ENCODE measurements around the gene SLC39A10. TPM values are rescaled to one million over a fixed set of nuclear protein-coding genes. Genes with fewer than 3 reads are reported as not detected.
"Not testable (repeated sequence)": the region's sequence is repeated elsewhere in the genome, so short reads cannot be mapped to it uniquely, and the experiment has no call there.

SLC39A10 gene
- total RNA-seq, 1 experiment from 2014 or later, result 112 TPM

- Histone ChIP-seq H3K4me2 (ENCODE audit: low read depth, low read length, poor library complexity, severe bottlenecking) (no peak overlapping the region), H3K4me3 (ENCODE audit: low read length) (no peak overlapping the region), H3K27ac (ENCODE audit: low read length) (no peak overlapping the region), H3K9ac (ENCODE audit: low read length) (no peak overlapping the region), H3K27me3 (ENCODE audit: low read length) (no peaks in the 10 kb centered on the region), H3K4me1 (ENCODE audit: low read length) (peaks cover 24% of the 10 kb centered on the region), H3K9me2 (replicated peaks; ENCODE audit: insufficient read depth, low read length) (no peaks in the 10 kb centered on the region), H3K9me3 (ENCODE audit: low read length) (no peaks in the 10 kb centered on the region), H3K79me2 (ENCODE audit: low read length) (no peaks in the 10 kb centered on the region), H3K36me3 (ENCODE audit: insufficient read depth, low read length) (no peaks in the 10 kb centered on the region), H4K20me1 (ENCODE audit: insufficient read depth, low read depth, low read length) (no peaks in the 10 kb centered on the region), H2AFZ (ENCODE audit: low read length) (no peak overlapping the region)
- DNase-seq, result no peak
These were observed 17.7 kb upstream of the SLC39A10 start for GRCh38 chr2:195639238-195639858.

- no peak for DNase-seq
- H3K9ac ChIP-seq (ENCODE audit: low read length), result no peak overlapping the region
- no peak overlapping the region for H3K4me3 ChIP-seq (ENCODE audit: low read length)
- no peak overlapping the region for H3K27ac ChIP-seq (ENCODE audit: low read length)
- H3K4me1 ChIP-seq (ENCODE audit: low read length), result peaks cover 24% of the 10 kb centered on the region
- H3K79me2 ChIP-seq (ENCODE audit: low read length), result no peaks in the 10 kb centered on the region
- no peaks in the 10 kb centered on the region for H4K20me1 ChIP-seq (ENCODE audit: insufficient read depth, low read depth, low read length)
- H3K36me3 ChIP-seq (ENCODE audit: insufficient read depth, low read length), result no peaks in the 10 kb centered on the region
- H3K27me3 ChIP-seq (ENCODE audit: low read length), result no peaks in the 10 kb centered on the region
- no peak overlapping the region for H3K4me2 ChIP-seq (ENCODE audit: low read depth, low read length, poor library complexity, severe bottlenecking)
- H3K9me2 ChIP-seq (replicated peaks; ENCODE audit: insufficient read depth, low read length), result no peaks in the 10 kb centered on the region
- no peak overlapping the region for H2AFZ ChIP-seq (ENCODE audit: low read length)
- no peaks in the 10 kb centered on the region for H3K9me3 ChIP-seq (ENCODE audit: low read length)
These were observed 17.1 kb upstream of the SLC39A10 start for GRCh38 chr2:195639959-195640358.

DNA sequence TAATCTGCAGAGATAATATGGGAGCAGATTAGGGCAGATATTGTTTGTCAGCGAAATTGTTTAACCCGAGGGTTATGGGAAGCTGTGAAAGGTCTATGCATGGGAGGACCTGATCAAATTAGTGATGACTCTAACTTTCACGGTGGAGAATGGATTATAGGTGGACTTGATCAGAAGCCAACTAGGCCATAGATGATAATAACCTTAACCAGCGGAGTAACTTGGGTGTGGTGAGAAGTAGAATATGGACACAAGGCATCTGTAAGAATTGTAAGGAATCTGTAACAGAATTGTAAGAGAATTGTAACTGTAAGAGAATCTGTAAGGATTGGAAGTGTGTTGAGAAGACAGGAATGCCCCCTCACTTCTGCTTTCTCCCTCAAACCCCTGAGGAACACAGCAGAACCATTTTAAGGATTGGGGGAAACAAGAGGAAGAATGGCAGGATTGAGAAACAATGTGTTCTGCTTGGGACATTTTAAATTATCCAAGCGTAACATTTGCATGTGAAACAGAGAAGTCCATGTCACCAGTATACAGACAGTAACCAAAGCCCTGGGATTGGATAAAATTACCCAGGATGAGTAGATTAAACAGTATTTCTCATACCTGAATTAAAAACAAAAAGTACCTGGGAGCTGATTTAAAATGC is 14.9 kb upstream of the SLC39A10 start:
- H3K27me3 ChIP-seq (ENCODE audit: low read length), result no peaks in the 10 kb centered on the region
- H3K36me3 ChIP-seq (ENCODE audit: insufficient read depth, low read length), result no peaks in the 10 kb centered on the region
- no peak overlapping the region for H3K9ac ChIP-seq (ENCODE audit: low read length)
- no peak for DNase-seq
- no peaks in the 10 kb centered on the region for H3K79me2 ChIP-seq (ENCODE audit: low read length)
- H3K4me2 ChIP-seq (ENCODE audit: low read depth, low read length, poor library complexity, severe bottlenecking), result peak overlapping the region; percentile 33
- peaks cover 37% of the 10 kb centered on the region for H3K4me1 ChIP-seq (ENCODE audit: low read length)
- H4K20me1 ChIP-seq (ENCODE audit: insufficient read depth, low read depth, low read length), result no peaks in the 10 kb centered on the region
- no peaks in the 10 kb centered on the region for H3K9me2 ChIP-seq (replicated peaks; ENCODE audit: insufficient read depth, low read length)
- H3K9me3 ChIP-seq (ENCODE audit: low read length), result no peaks in the 10 kb centered on the region
- no peak overlapping the region for H3K4me3 ChIP-seq (ENCODE audit: low read length)
- peak overlapping the region; percentile 38; the same call in 1 of the 2 replicates for H2AFZ ChIP-seq (ENCODE audit: low read length)
- H3K27ac ChIP-seq (ENCODE audit: low read length), result peak overlapping the region; percentile 59

- DNase-seq, result no peak
- H4K20me1 ChIP-seq (ENCODE audit: insufficient read depth, low read depth, low read length), result no peaks in the 10 kb centered on the region
- H3K36me3 ChIP-seq (ENCODE audit: insufficient read depth, low read length), result no peaks in the 10 kb centered on the region
- no peaks in the 10 kb centered on the region for H3K79me2 ChIP-seq (ENCODE audit: low read length)
- H3K27ac ChIP-seq (ENCODE audit: low read length), result peak overlapping the region; percentile 59
- H3K4me1 ChIP-seq (ENCODE audit: low read length), result peaks cover 40% of the 10 kb centered on the region
- H3K4me3 ChIP-seq (ENCODE audit: low read length), result no peak overlapping the region
- H2AFZ ChIP-seq (ENCODE audit: low read length), result peak overlapping the region; percentile 38; the same call in 1 of the 2 replicates
- no peaks in the 10 kb centered on the region for H3K27me3 ChIP-seq (ENCODE audit: low read length)
- no peaks in the 10 kb centered on the region for H3K9me2 ChIP-seq (replicated peaks; ENCODE audit: insufficient read depth, low read length)
- peak overlapping the region; percentile 33 for H3K4me2 ChIP-seq (ENCODE audit: low read depth, low read length, poor library complexity, severe bottlenecking)
- H3K9me3 ChIP-seq (ENCODE audit: low read length), result no peaks in the 10 kb centered on the region
- no peak overlapping the region for H3K9ac ChIP-seq (ENCODE audit: low read length)
These were observed 14.4 kb upstream of the SLC39A10 start for GRCh38 chr2:195642679-195643068.

DNA sequence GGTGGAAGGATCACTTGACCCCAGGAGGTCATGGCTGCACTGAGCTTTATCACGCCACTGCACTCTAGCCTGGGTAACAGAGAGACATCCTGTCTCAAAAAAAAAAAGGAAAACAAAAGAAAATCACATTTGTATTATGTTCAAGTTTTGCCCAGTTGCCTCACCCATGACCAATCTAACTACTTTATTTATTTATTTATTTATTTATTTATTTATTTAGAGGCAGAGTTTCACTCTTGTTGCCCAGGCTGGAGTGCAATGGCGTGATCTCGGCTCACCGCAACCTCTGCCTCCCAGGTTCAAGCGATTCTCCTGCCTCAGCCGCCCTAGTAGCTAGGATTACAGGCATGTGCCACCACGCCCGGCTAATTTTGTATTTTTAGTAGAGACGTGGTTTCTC is 12.3 kb upstream of the SLC39A10 start:
- H3K4me3 ChIP-seq (ENCODE audit: low read length); H4K20me1 ChIP-seq (ENCODE audit: insufficient read depth, low read depth, low read length); H3K9me2 ChIP-seq (replicated peaks; ENCODE audit: insufficient read depth, low read length); H3K36me3 ChIP-seq (ENCODE audit: insufficient read depth, low read length); H2AFZ ChIP-seq (ENCODE audit: low read length); H3K27ac ChIP-seq (ENCODE audit: low read length); DNase-seq; H3K79me2 ChIP-seq (ENCODE audit: low read length); H3K9ac ChIP-seq (ENCODE audit: low read length); H3K4me2 ChIP-seq (ENCODE audit: low read depth, low read length, poor library complexity, severe bottlenecking); H3K9me3 ChIP-seq (ENCODE audit: low read length); H3K27me3 ChIP-seq (ENCODE audit: low read length): not testable (repeated sequence)
- peaks cover 60% of the 10 kb centered on the region for H3K4me1 ChIP-seq (ENCODE audit: low read length)

DNA sequence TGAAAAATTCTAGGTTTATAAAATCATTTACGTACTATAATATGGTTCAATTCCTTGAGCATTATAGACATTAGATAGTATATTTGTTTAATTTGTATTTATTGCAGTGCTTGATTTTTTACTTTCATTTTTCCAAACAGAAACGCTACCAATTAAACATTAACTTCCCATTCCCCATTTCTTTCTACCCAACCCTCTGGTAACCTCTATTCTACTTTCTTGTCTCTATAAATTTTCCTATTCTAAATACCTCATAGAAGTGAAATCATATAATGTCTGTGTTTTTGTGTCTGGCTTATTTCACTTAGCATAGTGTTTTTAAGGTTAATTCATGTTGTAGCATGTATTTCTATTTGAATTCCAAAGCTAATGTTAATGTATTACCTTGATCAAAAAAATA is 11.6 kb upstream of the SLC39A10 start:
- Histone ChIP-seq H2AFZ (ENCODE audit: low read length) (no peak overlapping the region), H3K79me2 (ENCODE audit: low read length) (no peaks in the 10 kb centered on the region), H3K9ac (ENCODE audit: low read length) (no peak overlapping the region), H3K4me2 (ENCODE audit: low read depth, low read length, poor library complexity, severe bottlenecking) (no peak overlapping the region), H3K4me1 (ENCODE audit: low read length) (peaks cover 67% of the 10 kb centered on the region), H3K9me2 (replicated peaks; ENCODE audit: insufficient read depth, low read length) (no peaks in the 10 kb centered on the region), H3K27me3 (ENCODE audit: low read length) (no peaks in the 10 kb centered on the region), H3K9me3 (ENCODE audit: low read length) (no peaks in the 10 kb centered on the region), H3K4me3 (ENCODE audit: low read length) (no peak overlapping the region), H4K20me1 (ENCODE audit: insufficient read depth, low read depth, low read length) (no peaks in the 10 kb centered on the region), H3K36me3 (ENCODE audit: insufficient read depth, low read length) (no peaks in the 10 kb centered on the region), H3K27ac (ENCODE audit: low read length) (peak overlapping the region; percentile 39)
- no peak for DNase-seq

DNA sequence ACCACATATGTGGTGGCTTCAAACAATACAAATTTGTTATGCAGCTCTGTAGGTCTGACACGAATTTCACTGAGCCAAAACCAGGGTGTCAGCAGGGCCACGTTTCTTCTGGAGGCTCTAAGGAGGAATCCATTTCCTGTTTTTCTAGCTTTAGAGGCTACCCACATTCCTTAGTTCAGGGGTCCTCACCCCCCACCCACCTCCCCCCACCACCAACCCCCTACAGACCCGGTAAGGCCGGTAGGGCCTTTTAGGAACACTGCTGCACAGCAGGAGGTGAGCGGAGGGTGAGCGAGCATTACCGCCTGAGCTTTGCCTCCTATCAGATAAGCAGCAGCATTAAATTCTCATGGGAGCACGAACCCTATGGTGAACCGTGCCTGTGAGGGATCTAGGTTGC is 10.6 kb upstream of the SLC39A10 start:
- no peak overlapping the region for H3K4me2 ChIP-seq (ENCODE audit: low read depth, low read length, poor library complexity, severe bottlenecking)
- no peak for DNase-seq
- H3K9me2 ChIP-seq (replicated peaks; ENCODE audit: insufficient read depth, low read length), result no peaks in the 10 kb centered on the region
- H3K27me3 ChIP-seq (ENCODE audit: low read length), result no peaks in the 10 kb centered on the region
- H3K9ac ChIP-seq (ENCODE audit: low read length), result no peak overlapping the region
- H3K27ac ChIP-seq (ENCODE audit: low read length), result peak overlapping the region; percentile 99
- peaks cover 72% of the 10 kb centered on the region for H3K4me1 ChIP-seq (ENCODE audit: low read length)
- no peak overlapping the region for H3K4me3 ChIP-seq (ENCODE audit: low read length)
- H3K79me2 ChIP-seq (ENCODE audit: low read length), result no peaks in the 10 kb centered on the region
- H2AFZ ChIP-seq (ENCODE audit: low read length), result peak overlapping the region; percentile 67; the same call in 1 of the 2 replicates
- no peaks in the 10 kb centered on the region for H3K9me3 ChIP-seq (ENCODE audit: low read length)
- no peaks in the 10 kb centered on the region for H3K36me3 ChIP-seq (ENCODE audit: insufficient read depth, low read length)
- no peaks in the 10 kb centered on the region for H4K20me1 ChIP-seq (ENCODE audit: insufficient read depth, low read depth, low read length)

- H3K4me2 ChIP-seq (ENCODE audit: low read depth, low read length, poor library complexity, severe bottlenecking), result peak overlapping the region; percentile 16
- peak; percentile 56 for DNase-seq
- peaks cover 73% of the 10 kb centered on the region for H3K4me1 ChIP-seq (ENCODE audit: low read length)
These were observed 9.7 kb upstream of the SLC39A10 start for GRCh38 chr2:195647302-195647701.

More at GRCh38 chr2:195647302-195647701, 9.7 kb upstream of the SLC39A10 start:
- Histone ChIP-seq H3K27me3 (ENCODE audit: low read length) (no peaks in the 10 kb centered on the region), H2AFZ (ENCODE audit: low read length) (peak overlapping the region; percentile 67), H3K79me2 (ENCODE audit: low read length) (no peaks in the 10 kb centered on the region), H4K20me1 (ENCODE audit: insufficient read depth, low read depth, low read length) (no peaks in the 10 kb centered on the region), H3K9me3 (ENCODE audit: low read length) (no peaks in the 10 kb centered on the region), H3K4me3 (ENCODE audit: low read length) (no peak overlapping the region), H3K27ac (ENCODE audit: low read length) (peak overlapping the region; percentile 99), H3K9ac (ENCODE audit: low read length) (no peak overlapping the region), H3K9me2 (replicated peaks; ENCODE audit: insufficient read depth, low read length) (no peaks in the 10 kb centered on the region), H3K36me3 (ENCODE audit: insufficient read depth, low read length) (no peaks in the 10 kb centered on the region)
